ENCODE results near the gene CETP. TPM values are rescaled to one million over a fixed set of nuclear protein-coding genes. Genes with fewer than 3 reads are reported as not detected.

Gene CETP
- total and polyA plus RNA-seq, 9 donors: 0.13 to 1.3 (median 0.20) TPM; not detected in 4

DNA sequence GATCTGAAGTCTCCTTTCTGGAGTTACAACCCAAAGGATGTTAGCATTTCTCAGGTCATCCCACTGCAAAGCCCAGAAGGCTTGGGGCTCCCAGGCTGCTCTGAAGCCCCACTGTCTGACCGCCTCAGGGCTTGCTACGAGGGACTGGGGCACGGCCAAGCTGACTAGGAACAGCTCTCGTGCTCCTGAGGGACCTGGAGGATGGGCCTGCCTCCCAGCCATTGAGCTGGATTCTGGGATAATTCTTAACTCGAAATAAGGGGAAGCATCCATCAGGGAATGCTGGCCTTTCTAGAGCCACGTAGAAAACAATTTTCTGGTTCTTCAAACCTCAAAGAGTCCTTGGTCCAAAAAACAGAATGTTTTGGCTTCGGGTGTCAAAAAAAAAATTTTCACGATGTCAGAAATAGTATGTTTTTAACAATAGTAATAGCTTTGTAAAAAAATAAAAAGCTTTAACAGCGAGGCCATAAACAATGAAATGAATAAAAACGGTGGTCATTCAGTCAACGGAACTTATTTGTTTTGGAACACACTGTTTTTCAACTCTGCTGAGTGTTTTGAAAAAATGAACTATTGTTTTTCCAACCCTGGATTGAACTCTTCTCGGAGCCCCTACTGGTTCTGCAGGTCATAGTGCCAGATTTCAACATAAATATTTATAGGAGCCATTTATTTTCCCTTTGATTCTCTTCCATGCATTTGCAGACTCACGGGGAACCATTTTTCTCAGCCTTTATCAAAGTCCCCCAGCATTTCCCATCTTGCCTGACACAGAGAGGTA is 46.2 kb upstream of the CETP start:
- H3K4me3 ChIP-seq: no peak overlapping the region
- H3K27me3 ChIP-seq: no peaks in the 10 kb centered on the region
- no peak for TF ChIP-seq EP300 (IDR thresholded peaks at IDR 0.05)
- TF ChIP-seq CTCF (IDR thresholded peaks at IDR 0.05): peak in 1 of 3 donors; percentile 14
- H3K9me3 ChIP-seq: no peaks in the 10 kb centered on the region
- peak; percentile 35 to 82 (median 63) for DNase-seq
- H3K27ac ChIP-seq: peak overlapping the region; percentile 31 to 60
- H3K36me3 ChIP-seq: no peaks in the 10 kb centered on the region
- 5 to 14% (median 8%) methylated on average over 13 of the region's 13 CpGs for WGBS, 3 donors
- peaks cover 35% of the 10 kb centered on the region for H3K4me1 ChIP-seq (ENCODE audit: insufficient read depth)
- intact Hi-C loops (cut with DNase I): no loop called here

DNA sequence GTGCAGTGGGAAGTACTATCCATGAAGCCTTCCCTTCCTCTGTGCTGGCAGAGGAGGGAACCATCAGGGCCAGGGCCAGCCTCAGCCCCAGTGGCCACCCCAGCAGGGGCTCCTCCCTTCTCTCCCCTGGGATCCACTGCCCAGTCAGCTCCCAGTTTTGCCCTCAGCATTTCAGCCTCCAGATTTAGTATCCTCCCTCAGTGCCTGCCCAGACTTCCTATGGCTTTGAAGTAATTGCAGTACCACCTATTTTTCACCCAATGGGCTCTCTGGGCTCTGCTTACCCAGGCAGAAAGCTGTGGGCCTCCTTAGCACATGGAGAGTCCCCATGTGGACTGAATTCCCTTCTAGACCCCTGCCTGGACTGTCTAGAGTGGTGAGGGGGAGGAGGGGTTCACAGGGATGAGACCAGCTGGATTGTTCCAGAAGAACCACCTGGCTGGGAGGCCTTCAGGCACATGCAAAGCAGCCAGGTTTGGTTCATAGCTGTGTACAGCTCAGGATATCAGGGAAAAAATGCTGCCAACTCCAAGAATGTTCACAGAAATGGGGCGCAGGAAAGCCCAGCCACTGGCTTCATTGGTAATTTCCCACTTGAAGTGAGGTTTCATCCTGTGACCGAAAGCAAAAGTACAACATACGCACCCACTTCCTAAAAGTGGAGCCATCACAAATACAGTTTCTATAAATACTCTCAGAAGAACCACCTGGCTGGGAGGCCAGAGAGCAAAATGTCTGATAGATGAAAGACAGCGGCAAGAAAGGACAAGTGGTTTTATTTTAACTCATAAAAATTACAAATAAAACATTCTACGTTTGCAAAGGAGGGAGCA is 45.0 kb upstream of the CETP start:
- Histone ChIP-seq H3K4me1 (ENCODE audit: insufficient read depth) (peaks cover 33% of the 10 kb centered on the region), H3K36me3 (no peaks in the 10 kb centered on the region), H3K4me3 (no peak overlapping the region), H3K9me3 (no peaks in the 10 kb centered on the region), H3K27ac (peak overlapping the region in 1 of 2 donors; percentile 60), H3K27me3 (no peaks in the 10 kb centered on the region)
- DNase-seq: no peak
- intact Hi-C loops (cut with DNase I): no loop called here
- WGBS, 3 donors: 77 to 81% (median 79%) methylated on average over 5 of the region's 5 CpGs
- TF ChIP-seq POLR2A (IDR thresholded peaks at IDR 0.05) (no peak), EP300 (IDR thresholded peaks at IDR 0.05) (no peak), CTCF (IDR thresholded peaks at IDR 0.05) (no peak)

- WGBS, 3 donors: 76 to 85% (median 80%) methylated on average over 12 of the region's 12 CpGs
Observed at GRCh38 chr16:56918467-56919012, 43.2 kb upstream of the CETP start.

More at GRCh38 chr16:56918467-56919012, 43.2 kb upstream of the CETP start:
- H3K4me1 ChIP-seq (ENCODE audit: insufficient read depth): peaks cover 23% of the 10 kb centered on the region
- no peak overlapping the region for H3K4me3 ChIP-seq
- no peaks in the 10 kb centered on the region for H3K9me3 ChIP-seq
- no peaks in the 10 kb centered on the region for H3K36me3 ChIP-seq
- intact Hi-C loops (cut with DNase I): no loop called here
- no peak for DNase-seq
- peak overlapping the region in 1 of 2 donors; percentile 15 for H3K27ac ChIP-seq
- no peak for TF ChIP-seq POLR2A (IDR thresholded peaks at IDR 0.05)
- no peak for TF ChIP-seq EP300 (IDR thresholded peaks at IDR 0.05)
- TF ChIP-seq CTCF (IDR thresholded peaks at IDR 0.05): no peak
- H3K27me3 ChIP-seq: no peaks in the 10 kb centered on the region
